NCI-H345 treated with DMSO at 0.1 percent for 48 hours (cell line): Measurements from ENCODE around the gene FRS2.

Source experiments
- DNase-seq: peaks from one replicate; lab custom pipeline; 2025; ENCODE audit not compliant: unreplicated experiment; lab: John Stamatoyannopoulos, UW

The FRS2 gene

DNA sequence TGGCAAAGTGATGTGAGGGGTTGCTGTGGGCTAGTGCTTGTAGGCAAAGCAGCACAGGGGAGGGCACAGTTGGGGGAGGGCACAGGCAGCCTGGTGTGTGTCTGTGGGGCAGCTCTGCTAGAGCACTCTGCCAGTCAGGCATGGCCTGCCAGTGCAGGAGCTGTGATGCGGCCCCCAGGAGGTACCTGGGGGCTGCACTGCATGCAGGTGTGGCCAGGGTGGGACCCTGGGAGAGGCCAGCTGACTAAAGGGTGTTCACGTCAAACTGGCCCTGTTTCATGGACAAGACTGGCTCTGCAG is 54.1 kb downstream of the FRS2 start:
- no peak for DNase-seq

DNA sequence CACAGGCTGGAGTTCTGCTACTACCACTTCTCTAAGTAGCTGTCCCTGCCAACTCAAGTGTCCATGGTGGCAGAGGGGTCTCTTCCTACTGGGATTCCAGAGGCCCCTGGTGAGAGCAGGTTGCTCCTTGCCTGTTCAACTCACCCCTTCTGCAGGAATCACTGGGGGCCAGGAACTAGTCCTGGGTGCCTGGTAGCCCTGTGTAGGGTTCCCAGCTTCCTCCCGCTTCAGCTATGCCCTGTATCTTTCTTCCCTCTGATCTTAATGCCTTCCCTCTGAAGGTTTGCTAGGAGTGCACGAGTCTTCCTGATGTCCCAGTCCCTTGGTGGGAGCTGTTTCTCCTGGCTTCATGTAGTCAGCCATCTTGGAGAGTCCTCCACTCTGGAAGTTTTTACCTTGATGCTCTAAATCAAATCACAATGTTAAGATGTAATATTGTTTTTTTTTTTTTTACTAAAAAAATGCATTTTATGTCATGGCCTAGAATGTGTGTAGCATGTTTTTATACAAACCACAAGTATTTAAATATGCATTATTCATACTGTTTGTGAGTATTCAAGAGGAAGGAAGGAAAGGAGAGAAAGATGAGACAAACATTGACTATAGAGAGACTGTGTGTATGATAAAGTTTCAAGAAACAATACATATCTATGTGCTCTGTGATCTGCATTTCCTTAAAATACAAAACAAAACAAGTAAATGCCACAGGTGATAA is 54.7 kb downstream of the FRS2 start:
- DNase-seq, result no peak

DNA sequence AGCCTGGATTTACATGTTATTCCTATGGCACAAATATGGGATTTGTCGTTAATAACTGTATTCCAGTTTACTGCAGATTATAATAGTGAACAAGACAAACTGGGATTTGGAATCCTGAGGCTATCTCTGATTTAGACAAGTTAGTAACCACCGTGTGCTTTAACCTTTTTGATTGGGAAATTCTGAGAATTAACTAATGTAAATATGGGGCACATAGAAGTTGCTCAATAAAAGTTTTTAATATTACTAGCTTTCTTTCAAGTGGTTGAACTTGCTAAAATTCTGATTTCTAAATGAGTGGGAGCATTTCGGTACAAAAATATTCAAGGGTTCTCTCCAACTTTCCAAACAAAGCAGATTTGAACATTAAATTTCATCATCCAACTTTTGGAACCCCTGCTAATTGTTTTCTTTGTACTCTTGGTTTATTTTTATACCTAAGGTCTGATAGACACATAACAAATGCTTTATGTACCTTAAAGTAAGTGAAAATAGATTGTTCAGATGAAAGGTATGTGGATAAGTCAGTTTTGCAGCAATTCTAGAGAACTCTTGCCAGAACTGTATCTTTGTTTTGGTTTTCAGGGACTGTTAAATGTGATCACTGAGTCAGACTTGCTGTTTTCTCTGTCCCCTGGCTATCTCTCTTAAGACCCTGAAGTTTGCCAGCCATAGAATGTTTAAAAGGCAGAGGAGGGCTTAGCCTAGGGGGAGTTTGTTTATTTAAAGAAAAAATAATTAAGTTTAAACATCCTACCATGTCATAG is 57.5 kb downstream of the FRS2 start:
- DNase-seq, result no peak

DNA sequence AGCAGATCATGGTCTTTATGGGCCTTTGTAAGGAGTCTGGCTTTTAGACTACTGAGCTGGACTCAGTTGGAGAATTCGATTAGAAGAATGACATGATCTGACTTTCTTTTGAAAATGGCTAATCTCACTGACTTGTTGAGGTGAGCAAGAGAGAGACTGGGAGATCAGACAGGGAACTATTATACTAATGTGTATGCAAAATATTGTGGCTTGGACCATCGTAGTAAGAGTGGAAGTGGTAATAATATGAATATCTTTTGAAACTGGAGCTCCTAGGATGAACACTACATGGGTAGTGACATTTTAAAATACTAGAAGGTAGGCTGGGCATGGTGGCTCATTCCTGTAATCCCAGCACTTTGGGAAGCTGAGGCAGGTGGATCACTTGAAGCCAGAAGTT is 58.8 kb downstream of the FRS2 start:
- DNase-seq, result no peak

DNA sequence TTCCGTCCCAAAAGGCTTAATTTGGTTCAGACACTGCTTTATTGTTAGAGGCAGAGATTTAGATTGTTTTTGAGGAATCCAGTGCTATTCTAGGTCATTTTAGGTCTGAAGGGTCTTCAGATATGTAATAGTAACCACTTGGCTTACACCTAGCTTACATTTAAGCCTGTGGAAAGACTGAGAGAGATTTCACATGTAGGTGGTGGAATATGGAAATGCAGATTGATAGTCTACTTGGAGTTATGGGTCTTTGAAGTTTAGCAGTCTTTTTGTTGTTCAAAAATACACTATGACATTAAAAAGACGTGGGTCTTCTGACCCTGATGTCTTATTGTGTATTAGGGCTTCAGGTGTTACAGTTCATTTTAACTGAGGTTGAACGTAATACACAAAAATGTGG is 63.7 kb downstream of the FRS2 start:
- no peak for DNase-seq

DNA sequence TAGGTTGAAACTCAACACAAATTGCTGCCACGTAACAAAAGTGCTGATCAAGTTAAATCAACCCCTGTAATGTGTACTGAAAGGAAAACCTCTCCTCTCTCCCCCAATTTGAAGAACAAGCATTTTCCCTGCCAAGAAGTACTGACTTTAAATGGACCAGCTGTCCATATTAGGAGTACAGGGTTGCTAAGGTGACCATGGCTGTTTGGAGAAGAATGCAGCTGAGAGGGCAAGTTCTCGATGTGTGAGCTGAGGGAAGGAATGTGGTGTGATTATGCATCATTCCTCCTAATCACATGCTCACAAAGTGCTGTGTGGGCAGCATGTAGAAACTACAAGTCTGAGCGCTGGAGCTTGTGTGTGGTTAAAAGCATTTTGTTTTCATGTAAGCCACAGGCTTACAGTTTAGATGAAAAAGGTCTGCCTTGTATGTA is 64.2 kb downstream of the FRS2 start:
- no peak for DNase-seq

DNA sequence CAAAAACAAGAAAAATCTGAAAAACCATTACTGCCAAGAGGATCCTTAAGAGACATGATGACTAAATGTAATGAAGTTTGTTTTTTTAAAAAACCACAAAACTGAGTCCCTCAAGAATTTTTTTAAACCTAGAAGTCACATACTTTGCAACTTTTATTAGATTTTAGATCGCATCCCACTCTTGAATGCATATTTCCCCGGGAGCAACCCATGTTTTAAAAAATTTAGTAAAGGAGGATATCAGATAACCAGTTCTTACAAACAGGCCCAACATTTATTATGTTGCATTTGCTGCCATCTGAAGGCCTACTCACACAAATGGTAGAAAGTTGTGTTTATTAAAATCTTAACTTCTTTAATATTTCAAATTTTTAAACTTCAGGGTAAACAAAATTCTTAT is 70.8 kb downstream of the FRS2 start:
- DNase-seq, result no peak

DNA sequence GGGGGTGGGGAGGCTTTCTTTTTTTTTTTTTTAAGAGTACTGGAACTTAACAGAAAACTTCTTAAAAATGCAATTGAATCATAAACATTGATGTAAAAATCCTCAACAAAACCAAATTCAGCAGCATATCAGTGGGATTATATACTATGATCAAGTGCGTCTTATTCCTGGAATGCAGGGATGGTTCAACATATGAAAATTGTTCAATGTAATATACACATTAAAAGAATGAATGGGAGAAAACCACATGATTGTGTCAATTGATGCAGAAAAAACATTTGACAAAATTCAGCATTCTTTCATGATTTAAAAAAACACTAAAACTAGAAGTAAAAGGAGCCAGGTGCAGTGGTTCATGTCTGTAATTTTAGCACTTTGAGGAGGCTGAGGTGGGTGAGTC is 73.9 kb downstream of the FRS2 start:
- DNase-seq, result no peak

DNA sequence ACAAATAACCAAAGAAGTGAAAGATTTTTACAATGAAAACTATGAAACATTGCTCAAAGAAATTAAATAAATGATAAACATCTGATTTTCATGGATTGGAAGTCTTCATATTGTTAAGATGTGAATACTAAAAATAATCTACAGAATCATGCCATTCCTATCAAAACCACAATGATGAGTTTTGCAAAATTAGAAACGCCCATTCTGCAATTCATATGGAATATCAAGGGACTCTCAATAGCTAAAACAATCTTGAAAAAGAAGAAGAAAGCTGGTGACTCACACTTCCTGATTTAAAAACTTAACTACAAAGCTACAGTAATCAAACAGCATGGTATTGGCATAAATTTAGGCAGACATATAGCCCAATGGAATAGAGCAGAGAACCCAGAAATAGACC is 74.9 kb downstream of the FRS2 start:
- DNase-seq, result no peak

DNA sequence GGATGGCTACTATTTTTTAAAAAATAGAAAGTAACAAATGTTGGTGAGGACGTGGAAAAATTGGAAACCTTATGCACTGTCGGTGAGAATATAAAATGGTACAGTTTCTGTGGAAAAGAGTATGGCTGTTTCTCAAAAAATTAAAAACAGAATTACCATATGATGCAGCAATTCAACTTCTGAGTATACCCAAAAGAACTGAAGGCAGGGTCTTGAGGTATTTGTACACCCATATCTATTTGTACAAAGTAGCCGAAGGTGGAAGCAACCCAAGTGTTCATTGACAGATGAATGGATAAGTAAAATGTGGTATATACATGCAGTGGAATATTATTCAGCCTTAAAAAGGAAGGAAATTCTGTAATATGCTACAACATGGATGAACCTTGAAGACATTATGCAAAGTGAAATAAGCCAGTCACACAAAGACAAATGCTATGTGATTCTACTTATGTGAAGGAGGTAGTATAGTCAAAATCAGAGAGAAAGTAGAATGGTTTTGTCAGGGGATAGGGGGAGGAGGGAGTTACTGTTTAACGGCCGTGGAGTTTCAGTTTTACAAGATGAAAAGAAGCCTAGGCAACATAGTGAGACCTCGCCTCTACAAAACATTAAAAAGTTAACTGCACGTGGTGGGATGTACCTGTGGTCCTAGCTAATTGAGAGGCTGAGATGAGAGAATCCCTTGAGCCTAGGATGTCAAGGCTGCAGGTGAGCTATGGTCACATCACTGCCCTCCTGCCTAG is 76.7 kb downstream of the FRS2 start:
- DNase-seq, result no peak

DNA sequence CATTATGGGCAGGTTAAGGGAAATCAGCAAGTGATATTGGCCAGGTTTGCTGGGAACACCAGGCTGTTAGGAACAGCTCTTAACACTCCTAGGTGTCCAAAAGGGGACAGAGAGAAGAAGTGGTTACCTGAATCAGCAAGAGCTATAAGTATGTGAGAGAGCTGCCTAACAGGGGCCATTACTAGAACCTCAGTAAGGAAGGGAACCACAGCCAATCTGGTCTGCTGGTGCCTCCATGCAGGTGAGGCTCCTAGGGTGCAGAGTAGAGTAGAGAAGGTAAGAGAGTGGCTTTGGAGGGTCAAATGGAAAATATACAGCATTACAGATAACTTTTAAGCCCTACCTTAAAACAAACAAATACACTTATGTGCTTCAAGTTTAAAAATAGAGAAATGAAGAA is 78.5 kb downstream of the FRS2 start:
- DNase-seq, result no peak

DNA sequence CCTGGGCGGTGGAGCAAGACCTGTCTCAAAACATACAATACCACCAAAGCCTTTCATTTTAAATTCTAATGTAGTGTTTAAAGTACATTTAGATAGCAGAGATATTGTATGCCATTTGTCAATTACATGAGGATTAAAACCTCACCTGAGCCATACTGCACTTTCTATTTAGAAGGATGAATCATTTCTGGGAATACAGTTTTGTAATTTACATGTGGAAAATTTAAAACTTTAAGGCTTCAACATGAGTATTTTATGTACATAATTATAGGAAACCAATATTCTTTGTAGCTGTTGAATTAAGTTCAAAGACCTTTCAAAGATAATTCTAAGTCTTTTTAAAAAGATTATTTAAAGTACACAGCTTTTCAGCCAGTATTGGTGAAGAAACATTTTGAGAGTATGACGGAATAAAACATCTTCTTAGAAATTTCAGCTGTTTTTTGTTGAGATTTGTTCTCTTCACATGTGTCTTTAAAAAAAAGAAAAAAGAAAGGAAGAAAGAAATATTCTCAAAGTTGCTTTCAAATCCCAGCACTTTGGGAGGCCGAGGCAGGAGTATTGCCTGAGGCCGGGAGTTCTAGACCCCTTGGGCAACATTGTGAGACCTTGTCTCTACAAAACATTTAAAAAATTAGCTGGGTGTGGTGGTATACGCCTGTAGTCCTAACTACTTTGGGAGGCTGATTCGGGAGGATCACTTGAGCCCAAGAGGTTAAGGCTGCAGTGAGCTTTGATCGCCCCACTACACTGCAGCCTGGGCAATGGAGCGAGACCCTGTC is 80.6 kb downstream of the FRS2 start:
- DNase-seq, result no peak

DNA sequence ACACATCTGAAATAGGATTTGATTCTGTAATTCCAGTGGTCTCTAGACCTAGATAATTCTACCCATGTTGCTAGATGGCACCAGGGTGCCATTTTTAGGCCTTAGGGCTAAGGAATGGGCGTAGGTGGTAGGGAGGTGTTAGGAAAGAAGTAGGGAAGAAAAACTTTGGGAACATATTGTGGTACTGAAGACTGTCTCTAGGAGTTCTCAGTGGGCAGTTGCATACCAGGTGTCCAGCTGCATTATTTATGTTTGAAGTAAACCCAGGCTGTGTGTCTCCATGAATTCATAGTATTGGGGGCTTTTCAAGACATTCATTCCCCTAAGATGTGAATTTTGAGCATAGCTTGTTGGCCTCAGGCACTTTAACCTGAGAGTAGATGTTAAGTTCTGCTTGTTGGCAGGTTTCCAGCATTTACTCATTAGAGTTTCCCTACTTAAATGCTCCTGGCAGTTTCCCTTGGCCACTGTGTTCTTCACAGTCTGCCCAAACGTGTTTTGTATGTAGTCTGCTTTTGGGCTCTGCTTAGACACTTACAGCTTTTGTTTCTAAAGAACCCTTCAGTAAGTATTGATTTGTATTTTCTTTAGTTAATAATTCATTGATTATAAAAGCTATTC is 83.5 kb downstream of the FRS2 start:
- DNase-seq, result peak; percentile 46

DNA sequence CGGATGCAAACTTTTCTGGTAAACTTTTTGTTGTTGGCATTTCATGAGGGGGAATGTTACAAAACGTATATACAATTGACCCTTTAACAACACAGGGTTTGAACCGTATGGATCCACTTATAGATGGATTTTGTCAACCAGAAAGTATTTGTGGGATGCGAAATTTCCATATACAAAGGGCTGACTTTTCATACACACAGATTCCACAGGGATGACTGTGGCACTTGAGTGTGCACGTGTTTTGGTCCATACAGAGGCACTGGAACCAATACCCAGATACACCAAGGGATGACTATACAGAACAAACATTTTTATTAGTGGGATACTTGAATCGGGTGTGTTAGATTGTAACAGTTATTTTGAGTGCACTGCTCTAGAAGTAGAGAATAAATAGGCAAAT is 85.3 kb downstream of the FRS2 start:
- DNase-seq, result no peak

DNA sequence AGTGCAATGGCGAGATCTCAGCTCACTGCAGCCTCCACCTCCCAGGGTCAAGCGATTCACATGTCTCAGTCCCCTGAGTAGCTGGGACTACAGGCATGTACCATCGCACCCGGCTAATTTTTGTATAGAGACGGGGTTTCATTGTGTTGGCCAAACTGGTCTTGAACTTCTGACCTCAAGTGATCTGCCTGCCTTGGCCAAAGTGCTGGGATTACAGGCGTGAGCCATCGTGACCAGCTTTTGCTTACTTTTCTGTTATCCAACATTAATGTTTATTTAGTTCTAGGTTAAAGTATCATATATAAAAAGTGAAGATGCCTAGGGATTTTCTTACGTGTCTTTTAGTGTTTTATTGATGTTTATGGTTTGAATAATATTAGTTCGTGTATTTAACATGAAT is 86.2 kb downstream of the FRS2 start:
- DNase-seq, result no peak

DNA sequence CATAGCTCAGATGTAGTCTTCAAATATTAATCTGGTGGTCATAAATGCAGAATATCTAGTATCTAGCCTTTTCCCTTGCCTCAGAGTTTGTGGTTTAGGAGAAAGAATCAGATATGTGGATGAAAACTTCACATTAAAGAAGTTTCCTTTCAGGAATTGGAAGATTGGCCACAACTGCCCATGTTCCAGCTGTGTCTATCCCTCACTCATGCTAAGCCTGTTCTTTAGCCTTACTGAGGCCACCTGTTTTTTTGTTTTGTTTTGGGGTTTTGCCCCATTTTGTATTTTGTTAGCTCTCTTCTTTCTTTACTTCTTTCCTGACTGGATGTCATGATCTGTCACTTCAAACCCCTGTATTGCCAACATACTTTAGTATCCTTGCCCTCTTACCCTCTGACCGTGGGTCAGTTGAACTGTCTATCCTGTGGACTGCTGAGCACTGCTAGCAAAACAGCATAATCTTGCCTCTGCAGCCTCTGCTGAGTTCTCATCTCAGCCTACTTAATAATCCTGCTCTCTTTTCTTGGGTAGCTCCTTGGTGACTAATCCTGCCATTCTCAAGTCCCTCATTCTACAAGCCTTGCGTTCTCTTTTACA is 93.1 kb downstream of the FRS2 start:
- DNase-seq, result no peak

DNA sequence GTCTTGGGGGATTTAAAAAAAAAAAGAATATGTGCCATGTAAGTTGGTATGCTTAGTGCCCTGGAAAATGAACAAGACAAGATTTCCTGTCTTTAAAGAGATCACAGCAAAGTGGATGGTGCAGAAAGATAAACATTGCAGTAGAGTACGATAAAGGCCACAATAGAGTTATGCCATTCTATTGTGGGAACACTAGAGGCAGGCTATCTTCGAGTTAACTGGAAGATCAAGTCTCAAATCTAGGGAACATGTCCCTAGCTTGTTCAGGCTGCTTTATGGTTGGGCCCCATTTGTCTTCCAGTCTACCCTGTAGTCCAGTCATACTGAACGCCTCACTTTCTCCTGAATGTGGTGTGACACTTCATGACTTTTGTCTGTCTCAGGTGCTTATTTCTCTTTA is 96.4 kb downstream of the FRS2 start:
- no peak for DNase-seq

DNA sequence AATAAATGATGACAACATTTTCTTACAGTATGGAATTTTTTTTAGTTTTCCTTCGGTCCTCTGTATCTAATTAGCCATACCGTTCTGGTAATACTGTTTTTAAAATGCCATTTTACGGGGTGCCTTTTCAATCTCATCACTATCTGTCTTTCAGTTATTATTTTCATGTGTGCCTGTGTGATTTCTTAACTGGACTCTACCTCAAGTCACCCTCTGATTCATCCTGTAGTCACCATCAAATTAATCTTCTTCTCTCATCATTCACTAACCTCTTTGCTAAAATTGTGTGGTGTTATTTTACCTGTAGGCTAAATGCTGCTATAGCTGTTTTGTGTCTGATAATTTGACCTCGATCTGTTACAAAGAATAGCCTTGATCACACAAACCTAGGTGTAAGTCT is 99.0 kb downstream of the FRS2 start:
- DNase-seq, result no peak

DNA sequence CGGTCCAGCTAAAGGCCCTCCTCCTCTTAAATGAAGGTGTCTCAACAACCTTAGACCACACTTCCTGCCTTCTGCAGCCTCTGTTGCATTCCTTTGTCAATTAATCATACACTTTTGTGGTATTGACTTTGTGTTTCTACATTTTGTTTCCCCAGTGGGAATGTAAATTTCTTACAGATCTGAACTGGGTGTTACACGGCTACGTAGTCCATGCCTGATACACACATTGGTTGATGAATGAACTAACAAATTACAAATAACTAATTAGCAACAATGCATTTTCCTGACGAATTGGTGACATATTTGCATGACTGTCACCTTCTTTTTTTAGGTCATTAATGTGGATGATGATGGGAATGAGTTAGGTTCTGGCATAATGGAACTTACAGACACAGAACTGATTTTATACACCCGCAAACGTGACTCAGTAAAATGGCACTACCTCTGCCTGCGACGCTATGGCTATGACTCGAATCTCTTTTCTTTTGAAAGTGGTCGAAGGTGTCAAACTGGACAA is 99.9 kb downstream of the FRS2 start:
- no peak for DNase-seq
